ENCODE data around the gene CD3D.

GRCh38 chr11:118310781-118311485 is 31.6 kb downstream of the CD3D start:
- TF ChIP-seq CTCF (conservative IDR thresholded peaks at IDR 0.05; ENCODE audit: low read length) (no peak), EZH2phosphoT487 (IDR thresholded peaks at IDR 0.05; ENCODE audit: borderline replicate concordance) (no peak)

Data from Loucy (cell line).